Esophagus squamous epithelium (tissue), 4 donors: ENCODE results near the gene DNAJB12.

Experiments
- CTCF ChIP-seq, 6 experiments: fragments of 450-650 bp in 4 of 6; fragments of 200-600 bp in 2 of 6; sonication (generic) in 2 of 6; IDR thresholded peaks; one replicate each; pipeline ENCODE4 v1.5.1; 2016 to 2019; ENCODE audit warnings: antibody characterized with exemption in 6 of 6, mild to moderate bottlenecking in 4 of 6, moderate library complexity in 4 of 6
- POLR2A ChIP-seq, 4 donors: fragments of 450-650 bp; IDR thresholded peaks; one replicate each; pipeline ENCODE4 v1.6.1; 2017; ENCODE audit warnings: antibody characterized with exemption in 4 of 4, mild to moderate bottlenecking in 4 of 4, moderate library complexity in 3 of 4

- TF ChIP-seq CTCF (IDR thresholded peaks at IDR 0.05): no peak
- TF ChIP-seq POLR2A (IDR thresholded peaks at IDR 0.05): no peak
Measured at GRCh38 chr10:72285972-72286521, 68.7 kb downstream of the DNAJB12 start.
